HL-60 (cell line): ENCODE measurements around the gene SATB2.

ENCODE experiments used
- DNase-seq, 2 experiments: peaks; one replicate each; pipeline ENCODE4 v3.0.0-alpha.2; 2010 to 2020; ENCODE audit warnings: low read depth in 1 of 2, low spot score in 1 of 2
- H3K27ac ChIP-seq: fragments of 250-450 bp; sonication (Bioruptor Pico); replicated peaks from 2 replicates; pipeline ENCODE4 v1.5.1; 2020; ENCODE audit warnings: mild to moderate bottlenecking, moderate library complexity
- H3K27me3 ChIP-seq: fragments of 250-450 bp; sonication (Bioruptor Pico); 2 replicates; pipeline ENCODE4 v1.5.1; 2021; ENCODE audit warnings: mild to moderate bottlenecking, moderate library complexity; ENCODE audit not compliant: insufficient read depth, poor library complexity, severe bottlenecking
- H3K4me3 ChIP-seq: replicated peaks from 2 replicates; pipeline ENCODE4 v1.5.1; 2011; ENCODE audit warnings: mild to moderate bottlenecking, control low read depth, low read length; ENCODE audit not compliant: insufficient read depth
- GABPA ChIP-seq: IDR thresholded peaks from 2 replicates; pipeline ENCODE4 v1.6.1; 2012; ENCODE audit warnings: low read depth
- POLR2AphosphoS5 ChIP-seq: IDR thresholded peaks from 2 replicates; pipeline ENCODE4 v1.6.1; 2012; ENCODE audit warnings: low read depth
- REST ChIP-seq: IDR thresholded peaks from 2 replicates; pipeline ENCODE4 v1.6.1; 2012; ENCODE audit warnings: low read depth; ENCODE audit not compliant: insufficient replicate concordance
- SPI1 ChIP-seq: IDR thresholded peaks from 2 replicates; pipeline ENCODE4 v1.6.1; 2012; ENCODE audit warnings: low read depth, mild to moderate bottlenecking, borderline replicate concordance
- TF ChIP-seq, protein P1 (sequence below): IDR thresholded peaks from one replicate; pipeline ENCODE4 v1.5.1; 2011; ENCODE audit warnings: low read length, control low read depth, inconsistent platforms; ENCODE audit not compliant: insufficient read depth

The SATB2 gene

DNA sequence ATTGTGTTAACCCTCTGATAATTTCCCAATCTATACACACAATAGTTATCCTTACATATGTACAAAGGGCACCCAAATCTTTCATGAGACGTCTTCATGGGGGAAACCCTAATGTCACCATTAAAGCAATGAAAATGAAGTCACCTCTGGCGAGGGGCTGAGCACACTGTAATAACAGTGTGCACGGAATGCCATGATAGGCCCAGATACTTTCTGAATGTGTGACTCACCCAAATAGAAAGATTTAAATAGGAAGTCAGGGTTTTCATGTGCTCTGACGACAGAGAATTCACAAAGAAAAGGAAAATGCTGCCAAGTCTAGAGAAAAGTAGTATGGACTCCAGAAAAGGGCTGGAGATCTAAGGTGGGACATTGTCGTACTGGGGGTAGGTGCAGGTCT is 128.3 kb downstream of the SATB2 start:
- TF ChIP-seq SPI1 (no peak), POLR2AphosphoS5 (no peak), REST (no peak), GABPA (no peak)
- TF ChIP-seq, protein P1, sequence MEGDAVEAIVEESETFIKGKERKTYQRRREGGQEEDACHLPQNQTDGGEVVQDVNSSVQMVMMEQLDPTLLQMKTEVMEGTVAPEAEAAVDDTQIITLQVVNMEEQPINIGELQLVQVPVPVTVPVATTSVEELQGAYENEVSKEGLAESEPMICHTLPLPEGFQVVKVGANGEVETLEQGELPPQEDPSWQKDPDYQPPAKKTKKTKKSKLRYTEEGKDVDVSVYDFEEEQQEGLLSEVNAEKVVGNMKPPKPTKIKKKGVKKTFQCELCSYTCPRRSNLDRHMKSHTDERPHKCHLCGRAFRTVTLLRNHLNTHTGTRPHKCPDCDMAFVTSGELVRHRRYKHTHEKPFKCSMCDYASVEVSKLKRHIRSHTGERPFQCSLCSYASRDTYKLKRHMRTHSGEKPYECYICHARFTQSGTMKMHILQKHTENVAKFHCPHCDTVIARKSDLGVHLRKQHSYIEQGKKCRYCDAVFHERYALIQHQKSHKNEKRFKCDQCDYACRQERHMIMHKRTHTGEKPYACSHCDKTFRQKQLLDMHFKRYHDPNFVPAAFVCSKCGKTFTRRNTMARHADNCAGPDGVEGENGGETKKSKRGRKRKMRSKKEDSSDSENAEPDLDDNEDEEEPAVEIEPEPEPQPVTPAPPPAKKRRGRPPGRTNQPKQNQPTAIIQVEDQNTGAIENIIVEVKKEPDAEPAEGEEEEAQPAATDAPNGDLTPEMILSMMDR = no peak
- H3K27me3 ChIP-seq = no peaks in the 10 kb centered on the region
- no peak overlapping the region for H3K27ac ChIP-seq
- no peak for DNase-seq
- H3K4me3 ChIP-seq = no peak overlapping the region

DNA sequence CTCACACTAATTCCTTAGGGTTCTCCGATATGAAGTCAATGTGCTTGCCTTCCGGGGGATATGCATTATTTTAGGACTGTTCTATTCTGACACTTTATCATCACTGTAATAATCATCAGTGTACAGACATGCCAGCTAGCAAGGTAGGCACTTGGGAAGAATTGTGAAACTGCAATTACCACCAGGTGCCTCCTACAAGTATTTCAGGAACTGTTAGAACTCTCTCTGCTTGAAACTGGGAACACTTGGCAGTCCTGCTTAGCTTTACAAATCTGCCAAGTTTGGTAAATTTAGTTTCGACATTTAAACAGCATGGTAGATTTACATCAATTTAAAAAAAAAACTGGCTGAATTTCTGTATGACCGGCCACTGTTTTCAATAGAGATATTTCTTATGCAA is 128.7 kb downstream of the SATB2 start:
- no peak overlapping the region for H3K27ac ChIP-seq
- TF ChIP-seq POLR2AphosphoS5 (no peak), SPI1 (no peak), REST (no peak), GABPA (no peak)
- TF ChIP-seq, protein P1 = no peak
- H3K27me3 ChIP-seq = no peaks in the 10 kb centered on the region
- no peak for DNase-seq
- no peak overlapping the region for H3K4me3 ChIP-seq

DNA sequence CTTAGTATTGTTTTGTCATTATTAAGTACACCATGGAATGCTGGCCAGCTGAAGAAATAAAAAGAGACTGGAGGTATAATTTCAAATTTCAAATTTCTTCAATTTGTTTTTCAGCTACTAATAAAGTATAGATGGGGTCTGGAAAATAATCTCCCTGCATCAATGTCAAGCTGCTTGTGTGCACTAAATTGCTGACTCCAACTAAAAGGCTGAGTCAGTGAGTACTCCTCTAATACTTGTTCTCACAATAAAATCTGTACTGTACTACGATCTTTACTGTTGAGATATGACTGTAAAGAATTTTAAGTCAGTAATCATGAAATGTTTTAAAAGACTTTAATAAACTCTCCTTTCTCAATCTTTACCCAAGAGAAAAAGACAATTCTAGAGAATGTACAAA is 131.9 kb downstream of the SATB2 start:
- Histone ChIP-seq H3K27ac (no peak overlapping the region), H3K27me3 (no peaks in the 10 kb centered on the region), H3K4me3 (no peak overlapping the region)
- TF ChIP-seq GABPA (no peak), SPI1 (no peak), REST (no peak), POLR2AphosphoS5 (no peak)
- TF ChIP-seq, protein P1 = no peak
- DNase-seq = no peak
